Measurements from ENCODE around the gene CASTOR1.

- TF ChIP-seq POLR2AphosphoS5 (IDR thresholded peaks at IDR 0.05) (no peak), CTCF (IDR thresholded peaks at IDR 0.05) (no peak)
Measured at GRCh38 chr22:30305906-30306626, 16.8 kb upstream of the CASTOR1 start.

Measured in sigmoid colon (tissue), 4 donors.